HEK293 (cell line): Measurements from ENCODE around the gene PRDM9.

Experiments used
- CTCF ChIA-PET: fragments of 350-600 bp; formaldehyde crosslinking; extraction: SDS; loops from one replicate; lab custom pipeline; 2021; ENCODE audit warnings: antibody characterized with exemption; lab: Yijun Ruan, JAX
- POLR2A ChIA-PET: fragments of 300-600 bp; formaldehyde crosslinking; extraction: SDS; loops from one replicate; lab custom pipeline; 2020; ENCODE audit warnings: antibody characterized with exemption, inconsistent platforms; lab: Yijun Ruan, JAX
- H3K27ac ChIP-seq: fragments of 200-500 bp; sonication (Bioruptor generic); 2 replicates; pipeline ENCODE4 v1.5.1; 2014; ENCODE audit warnings: low read depth, low read length, control low read depth, inconsistent platforms; ENCODE audit errors: extremely low read depth
- H3K36me3 ChIP-seq, 2 experiments: fragments of 200-500 bp in 1 of 2; sonication (Bioruptor generic) in 1 of 2; 1 replicate in 1 of 2; 2 replicates in 1 of 2; pipeline ENCODE4 v1.5.1; 2014 to 2017; ENCODE audit warnings: inconsistent platforms in 2 of 2, low read length in 2 of 2; ENCODE audit not compliant: control insufficient read depth in 2 of 2, insufficient read depth in 1 of 2
- H3K4me1 ChIP-seq: fragments of 200-500 bp; sonication (Bioruptor generic); 2 replicates; pipeline ENCODE4 v1.5.1; 2014; ENCODE audit warnings: mild to moderate bottlenecking, low read length, inconsistent platforms; ENCODE audit not compliant: control insufficient read depth, insufficient read depth
- H3K4me3 ChIP-seq: 2 replicates; pipeline ENCODE4 v1.5.1; 2011; ENCODE audit warnings: low read depth, mild to moderate bottlenecking, control low read depth, low read length, moderate library complexity
- H3K9me3 ChIP-seq: fragments of 200-500 bp; sonication (Bioruptor generic); 2 replicates; pipeline ENCODE4 v1.5.1; 2014; ENCODE audit warnings: low read depth, low read length, inconsistent platforms; ENCODE audit not compliant: control insufficient read depth, insufficient read depth
- ELK4 ChIP-seq: IDR thresholded peaks from 2 replicates; pipeline ENCODE4 v1.6.1; 2011; ENCODE audit warnings: mild to moderate bottlenecking, low read depth, low read length, borderline replicate concordance
- HIC1 ChIP-seq: fragments of 450-650 bp; formaldehyde crosslinking; IDR thresholded peaks from 2 replicates; pipeline ENCODE4 v1.5.1; 2016; ENCODE audit warnings: missing biosample characterization, missing genetic modification characterization
- MZF1 ChIP-seq: fragments of 450-650 bp; formaldehyde crosslinking; IDR thresholded peaks from 2 replicates; pipeline ENCODE4 v1.5.1; 2017; ENCODE audit warnings: missing biosample characterization, missing genetic modification characterization, borderline replicate concordance
- PRDM6 ChIP-seq: fragments of 450-650 bp; formaldehyde crosslinking; IDR thresholded peaks from 2 replicates; pipeline ENCODE4 v1.5.1; 2017; ENCODE audit warnings: missing biosample characterization, missing genetic modification characterization
- SETDB1 ChIP-seq: IDR thresholded peaks from one replicate; pipeline ENCODE4 v1.6.1; 2017; ENCODE audit warnings: mild to moderate bottlenecking, low read length, moderate library complexity, mixed read lengths; ENCODE audit not compliant: insufficient read length
- ZBTB20 ChIP-seq: fragments of 450-650 bp; formaldehyde crosslinking; IDR thresholded peaks from 2 replicates; pipeline ENCODE4 v1.5.1; 2016; ENCODE audit warnings: missing biosample characterization, missing genetic modification characterization
- ZEB2 ChIP-seq: fragments of 450-650 bp; formaldehyde crosslinking; IDR thresholded peaks from 2 replicates; pipeline ENCODE4 v1.5.1; 2016; ENCODE audit warnings: missing biosample characterization, missing genetic modification characterization
- ZNF138 ChIP-seq: fragments of 450-650 bp; formaldehyde crosslinking; IDR thresholded peaks from 2 replicates; pipeline ENCODE4 v1.5.1; 2016; ENCODE audit warnings: missing biosample characterization, missing genetic modification characterization, borderline replicate concordance
- ZNF148 ChIP-seq: fragments of 450-650 bp; formaldehyde crosslinking; IDR thresholded peaks from 2 replicates; pipeline ENCODE4 v1.5.0; 2017; ENCODE audit warnings: missing biosample characterization, missing genetic modification characterization, borderline replicate concordance
- ZNF2 ChIP-seq: fragments of 450-650 bp; formaldehyde crosslinking; IDR thresholded peaks from 2 replicates; pipeline ENCODE4 v1.5.1; 2016; ENCODE audit warnings: missing biosample characterization, missing genetic modification characterization
- ZNF292 ChIP-seq: fragments of 450-650 bp; formaldehyde crosslinking; IDR thresholded peaks from 2 replicates; pipeline ENCODE4 v1.5.1; 2016; ENCODE audit warnings: low read depth, missing biosample characterization, missing genetic modification characterization, borderline replicate concordance
- ZNF302 ChIP-seq: fragments of 450-650 bp; formaldehyde crosslinking; IDR thresholded peaks from 2 replicates; pipeline ENCODE4 v1.5.1; 2016; ENCODE audit warnings: missing biosample characterization, missing genetic modification characterization, low read depth
- ZNF350 ChIP-seq: fragments of 450-650 bp; formaldehyde crosslinking; IDR thresholded peaks from 2 replicates; pipeline ENCODE4 v1.5.0; 2017; ENCODE audit warnings: missing biosample characterization, mild to moderate bottlenecking, missing genetic modification characterization
- ZNF510 ChIP-seq: fragments of 450-650 bp; formaldehyde crosslinking; IDR thresholded peaks from 2 replicates; pipeline ENCODE4 v1.5.1; 2018; ENCODE audit warnings: mild to moderate bottlenecking, missing genetic modification characterization, missing biosample characterization; ENCODE audit not compliant: insufficient replicate concordance
- ZNF513 ChIP-seq: fragments of 450-650 bp; IDR thresholded peaks from 2 replicates; pipeline ENCODE4 v1.5.1; 2018; ENCODE audit warnings: missing biosample characterization, missing genetic modification characterization
- ZNF660 ChIP-seq: fragments of 450-650 bp; IDR thresholded peaks from 2 replicates; pipeline ENCODE4 v1.5.1; 2018; ENCODE audit warnings: missing biosample characterization, mild to moderate bottlenecking, missing genetic modification characterization
- ZNF677 ChIP-seq: fragments of 450-650 bp; IDR thresholded peaks from 2 replicates; pipeline ENCODE4 v1.5.0; 2018; ENCODE audit warnings: missing biosample characterization, mild to moderate bottlenecking, missing genetic modification characterization, moderate library complexity
- ZNF76 ChIP-seq: fragments of 450-650 bp; formaldehyde crosslinking; IDR thresholded peaks from 2 replicates; pipeline ENCODE4; 2016; ENCODE audit warnings: low read depth, missing biosample characterization, missing genetic modification characterization, borderline replicate concordance
- ZXDB ChIP-seq: fragments of 450-650 bp; formaldehyde crosslinking; IDR thresholded peaks from 2 replicates; pipeline ENCODE4 v1.5.1; 2016; ENCODE audit warnings: missing biosample characterization, missing genetic modification characterization

PRDM9 gene

DNA sequence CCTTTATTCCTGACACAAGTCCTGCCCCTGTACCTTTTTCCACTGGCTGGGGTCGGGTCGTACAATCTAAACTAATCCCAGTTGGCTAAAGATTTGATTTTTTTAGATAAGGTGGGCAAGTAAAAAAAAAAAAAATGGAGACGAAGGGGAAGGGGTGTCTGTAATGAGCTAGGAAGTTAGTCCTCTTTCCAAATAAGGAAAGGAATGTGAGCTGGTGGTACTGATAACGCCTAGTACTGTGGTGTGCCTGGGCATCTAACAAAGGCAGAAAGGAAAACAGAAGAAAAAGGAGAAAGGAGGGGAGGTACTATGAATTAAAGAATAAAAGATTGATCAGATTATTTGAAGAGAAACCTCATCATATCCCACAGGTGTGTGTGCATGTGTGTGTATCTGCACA lies 21.3 kb downstream of the PRDM9 start (continued):
- TF ChIP-seq PRDM6 (tag by site-specific recombination) (no peak), ZNF292 (no peak)

DNA sequence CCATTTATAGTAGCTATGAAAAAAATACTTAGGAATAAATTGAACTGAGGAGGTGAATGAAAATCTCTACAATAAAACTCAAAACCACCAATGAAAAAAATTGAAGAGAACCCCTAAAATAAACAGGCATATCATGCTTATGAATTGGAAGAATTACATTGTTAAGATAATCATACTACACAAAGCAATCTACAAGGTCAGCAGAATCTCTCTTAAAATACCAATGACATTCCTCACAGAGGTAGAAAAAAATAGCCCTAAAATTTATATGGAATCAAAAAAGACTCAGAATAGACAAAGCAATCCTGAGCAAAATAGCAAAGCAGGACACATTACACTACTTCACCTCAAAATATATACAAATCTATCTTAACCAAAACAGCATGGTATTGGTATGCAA lies 23.2 kb downstream of the PRDM9 start:
- POLR2A ChIA-PET: no interaction called here
- CTCF ChIA-PET: interaction anchor here (0.8 to 1.3 kb wide), 2 partner anchors 16 to 282 kb away, joined by 3 to 4 read pairs; no protein-coding TSS in a partner anchor
- Histone ChIP-seq H3K4me3 (no peak overlapping the region), H3K9me3 (no peaks in the 10 kb centered on the region), H3K36me3 (no peaks in the 10 kb centered on the region), H3K4me1 (no peaks in the 10 kb centered on the region), H3K27ac (no peak overlapping the region)
- no peak for TF ChIP-seq ZNF350 (tag by site-specific recombination)
- no peak for TF ChIP-seq ZNF513 (tag by site-specific recombination)
- no peak for TF ChIP-seq SETDB1
- TF ChIP-seq MZF1 (tag by site-specific recombination): no peak
- no peak for TF ChIP-seq HIC1 (tag by site-specific recombination)
- no peak for TF ChIP-seq ZNF510 (tag by site-specific recombination)
- TF ChIP-seq ZNF302 (tag by site-specific recombination): no peak

DNA sequence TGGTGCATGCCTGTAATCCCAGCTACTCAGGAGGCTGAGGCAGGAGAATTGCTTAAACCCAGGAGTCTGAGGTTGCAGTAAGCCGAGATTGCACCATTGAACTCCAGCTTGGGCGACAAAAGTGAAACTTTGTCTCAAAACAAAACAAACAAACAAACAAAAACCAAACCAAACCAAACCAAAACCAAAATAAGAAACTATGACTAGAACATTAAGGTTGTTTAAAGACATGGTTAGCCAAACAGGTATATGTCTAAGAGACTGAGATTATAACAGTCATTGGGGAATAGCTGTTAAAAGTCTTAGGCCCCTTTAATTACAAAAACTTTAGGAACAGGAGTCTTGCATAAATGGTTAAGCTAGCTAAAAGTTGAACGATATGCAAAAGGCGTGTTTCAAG lies 63.6 kb downstream of the PRDM9 start:
- H3K4me3 ChIP-seq: no peak overlapping the region
- H3K4me1 ChIP-seq: no peaks in the 10 kb centered on the region
- ChIA-PET CTCF (no interaction called here), POLR2A (no interaction called here)
- TF ChIP-seq ZBTB20 (tag by site-specific recombination): no peak
- TF ChIP-seq ZEB2: no peak
- TF ChIP-seq ZNF148: no peak
- TF ChIP-seq ELK4: no peak
- TF ChIP-seq SETDB1: no peak
- TF ChIP-seq ZNF660 (tag by site-specific recombination): no peak
- no peak for TF ChIP-seq ZNF76
- no peak for TF ChIP-seq ZNF138 (tag by site-specific recombination)
- TF ChIP-seq ZNF2 (tag by site-specific recombination): no peak
- TF ChIP-seq ZXDB (tag by site-specific recombination): no peak
- TF ChIP-seq ZNF677 (tag by site-specific recombination): no peak
- H3K27ac ChIP-seq: no peak overlapping the region
- no peaks in the 10 kb centered on the region for H3K9me3 ChIP-seq
- no peaks in the 10 kb centered on the region for H3K36me3 ChIP-seq
